Gastrocnemius medialis (tissue), 4 donors: Measurements from ENCODE around the gene CD276.

Source experiments
- CTCF ChIP-seq, 5 experiments: fragments of 450-650 bp in 3 of 5; fragments of 200-600 bp in 2 of 5; sonication (generic) in 2 of 5; IDR thresholded peaks in 4 of 5; conservative IDR thresholded peaks in 1 of 5; 1 replicate in 4 of 5; 2 replicates in 1 of 5; pipeline ENCODE4 v1.5.1; 2016 to 2019; ENCODE audit warnings: antibody characterized with exemption in 5 of 5, mild to moderate bottlenecking in 3 of 5, moderate library complexity in 3 of 5
- POLR2A ChIP-seq, 2 donors: fragments of 450-650 bp; IDR thresholded peaks; one replicate each; pipeline ENCODE4 v1.6.1; 2017; ENCODE audit warnings: antibody characterized with exemption in 2 of 2, mild to moderate bottlenecking in 2 of 2, moderate library complexity in 2 of 2

- TF ChIP-seq CTCF (IDR thresholded peaks at IDR 0.05 in 4 of 5, conservative IDR thresholded peaks at IDR 0.05 in 1 of 5) (no peak), POLR2A (IDR thresholded peaks at IDR 0.05) (no peak)
Observed at GRCh38 chr15:73746261-73746660, 62.1 kb downstream of the CD276 start.
